GM12878 (cell line): ENCODE measurements around the gene MGRN1. TPM values are rescaled to one million over a fixed set of nuclear protein-coding genes. Genes with fewer than 3 reads are reported as not detected.

Experiments used
- CREB1 ChIP-seq: IDR thresholded peaks from 2 replicates; pipeline ENCODE4 v1.6.1; 2012; ENCODE audit warnings: low read depth, mild to moderate bottlenecking, inconsistent platforms
- ELK1 ChIP-seq: IDR thresholded peaks from 2 replicates; pipeline ENCODE4 v1.6.1; 2012; ENCODE audit warnings: low read depth, low read length, improper control_type of control experiment
- MLLT1 ChIP-seq: fragments of 450-650 bp; IDR thresholded peaks from 2 replicates; pipeline ENCODE4 v1.6.1; 2016; ENCODE audit warnings: mild to moderate bottlenecking
- MXI1 ChIP-seq: fragments of 150-350 bp; IDR thresholded peaks from 2 replicates; pipeline ENCODE4 v1.6.1; 2011; ENCODE audit warnings: low read depth, mild to moderate bottlenecking, inconsistent platforms, low read length, improper control_type of control experiment
- NKRF ChIP-seq: fragments of 450-650 bp; conservative IDR thresholded peaks from 2 replicates; pipeline ENCODE4 v1.6.1; 2017; ENCODE audit warnings: mild to moderate bottlenecking, moderate library complexity
- NR2C1 ChIP-seq: fragments of 450-650 bp; IDR thresholded peaks from 2 replicates; pipeline ENCODE4 v1.6.1; 2017; ENCODE audit warnings: antibody characterized with exemption, mild to moderate bottlenecking, moderate library complexity
- NRF1 ChIP-seq: conservative IDR thresholded peaks from 2 replicates; pipeline ENCODE4 v1.6.1; 2011; ENCODE audit warnings: mild to moderate bottlenecking, low read depth, low read length, improper control_type of control experiment
- POLR2AphosphoS5 ChIP-seq: IDR thresholded peaks from 2 replicates; pipeline ENCODE4 v1.6.1; 2011; ENCODE audit warnings: mild to moderate bottlenecking, low read length, inconsistent platforms
- RAD21 ChIP-seq: IDR thresholded peaks from 2 replicates; pipeline ENCODE4 v1.6.1; 2011; ENCODE audit warnings: mild to moderate bottlenecking, low read depth, low read length, moderate library complexity; ENCODE audit not compliant: insufficient read depth
- REST ChIP-seq: IDR thresholded peaks from 2 replicates; pipeline ENCODE4 v1.6.1; 2012; ENCODE audit warnings: mild to moderate bottlenecking, low read depth, low read length
- SKIL ChIP-seq: fragments of 450-650 bp; IDR thresholded peaks from 2 replicates; pipeline ENCODE4 v1.6.1; 2017; ENCODE audit warnings: mild to moderate bottlenecking, low read depth, inconsistent platforms; ENCODE audit not compliant: poor library complexity, severe bottlenecking
- SREBF2 ChIP-seq: IDR thresholded peaks from 2 replicates; pipeline ENCODE4 v1.6.1; 2012; ENCODE audit warnings: mild to moderate bottlenecking, low read length
- STAT3 ChIP-seq: IDR thresholded peaks from 2 replicates; pipeline ENCODE4 v1.6.1; 2011; ENCODE audit warnings: low read depth, low read length, improper control_type of control experiment
- USF1 ChIP-seq: IDR thresholded peaks from 2 replicates; pipeline ENCODE4 v1.6.1; 2011; ENCODE audit warnings: borderline replicate concordance, low read depth, mild to moderate bottlenecking, moderate library complexity, mixed read lengths, low read length; ENCODE audit not compliant: insufficient read depth; ENCODE audit errors: extremely low read length
- YY1 ChIP-seq: IDR thresholded peaks from 2 replicates; pipeline ENCODE4 v1.6.1; 2011; ENCODE audit warnings: low read depth, mild to moderate bottlenecking, low read length
- ZNF24 ChIP-seq: fragments of 450-650 bp; IDR thresholded peaks from 2 replicates; pipeline ENCODE4 v1.6.1; 2017; ENCODE audit warnings: antibody characterized with exemption, mild to moderate bottlenecking
- polyA plus RNA-seq, 11 experiments: library from polyadenylated mRNA; depleted of rRNA in 4 of 11; unstranded in 6 of 11; stranded (reverse) in 5 of 11; fragments of >200 nt; fragmentation: Nextera tagmentation in 4 of 11; fragmentation: Illumina TruSeq in 1 of 11; extraction: Ambion mirVana in 4 of 11; extraction: Trizol in 1 of 11; gene quantifications; 1 replicate in 1 of 11; 2 replicates in 10 of 11; pipeline versions ENCODE4 v1.2.1 to v1.2.3, GENCODE V29; 2011 to 2016; ENCODE audit warnings: inconsistent platforms in 2 of 11, missing spikeins in 2 of 11, low read depth in 1 of 11
- total RNA-seq, 4 experiments: library from RNA; depleted of rRNA in 3 of 4; stranded (reverse); fragments of >200 nt in 3 of 4; fragmentation: Illumina TruSeq in 1 of 4; extraction: Trizol in 1 of 4; gene quantifications; 2 replicates each; pipeline versions ENCODE4 v1.2.1 to v1.2.3, GENCODE V29; 2013 to 2021

Gene MGRN1
- total and polyA plus RNA-seq, 10 of the 15 experiments (the other 5 are each of a cell fraction or from before 2014, with no cell fraction given), result 0.35 to 86.7 (median 14.6) TPM

- TF ChIP-seq SKIL (no peak), CREB1 (peak; percentile 81), NKRF (peak; percentile 93), NRF1 (0 out of 2 replicates have a peak, but pooled peaks have one; percentile 3), NR2C1 (no peak), MXI1 (0 out of 2 replicates have a peak, but pooled peaks have one; percentile 12), ZNF24 (no peak), STAT3 (no peak), MLLT1 (0 out of 2 replicates have a peak, but pooled peaks have one; percentile 52), POLR2AphosphoS5 (peak; percentile 60; the same call in 1 of the 2 replicates), USF1 (no peak), REST (no peak), SREBF2 (no peak), ELK1 (no peak), RAD21 (no peak), YY1 (peak; percentile 56)
Observed at GRCh38 chr16:4624827-4625559, 367 bp downstream of the MGRN1 start (continued).
